ENCODE measurements around the gene ZFPL1.

Gene ZFPL1

DNA sequence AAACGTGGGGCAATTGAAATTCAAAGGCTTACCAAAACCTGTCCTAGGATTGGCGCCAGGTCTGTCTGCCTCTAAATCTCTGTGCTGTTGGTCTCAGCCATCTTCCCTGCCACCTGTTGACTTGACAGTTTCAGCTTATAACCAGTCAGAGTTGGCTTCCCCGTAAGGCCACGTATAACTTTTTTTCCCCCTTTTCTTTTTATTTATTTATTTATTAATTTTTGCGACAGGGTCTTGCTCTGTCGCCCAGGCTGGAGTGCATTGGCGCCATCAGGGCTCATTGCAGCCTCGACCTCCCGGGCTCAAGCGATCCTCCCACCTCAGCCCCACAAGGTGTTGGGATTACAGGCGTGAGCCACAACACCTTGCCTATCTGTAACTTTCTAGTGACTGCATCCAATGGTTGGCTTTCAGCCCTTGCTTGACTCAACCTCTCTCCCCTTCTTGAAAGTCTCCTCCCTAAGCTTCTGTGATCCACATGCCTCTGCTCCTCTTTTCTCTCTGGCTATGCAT is 51.7 kb downstream of the ZFPL1 start:
- TF ChIP-seq, protein P1, sequence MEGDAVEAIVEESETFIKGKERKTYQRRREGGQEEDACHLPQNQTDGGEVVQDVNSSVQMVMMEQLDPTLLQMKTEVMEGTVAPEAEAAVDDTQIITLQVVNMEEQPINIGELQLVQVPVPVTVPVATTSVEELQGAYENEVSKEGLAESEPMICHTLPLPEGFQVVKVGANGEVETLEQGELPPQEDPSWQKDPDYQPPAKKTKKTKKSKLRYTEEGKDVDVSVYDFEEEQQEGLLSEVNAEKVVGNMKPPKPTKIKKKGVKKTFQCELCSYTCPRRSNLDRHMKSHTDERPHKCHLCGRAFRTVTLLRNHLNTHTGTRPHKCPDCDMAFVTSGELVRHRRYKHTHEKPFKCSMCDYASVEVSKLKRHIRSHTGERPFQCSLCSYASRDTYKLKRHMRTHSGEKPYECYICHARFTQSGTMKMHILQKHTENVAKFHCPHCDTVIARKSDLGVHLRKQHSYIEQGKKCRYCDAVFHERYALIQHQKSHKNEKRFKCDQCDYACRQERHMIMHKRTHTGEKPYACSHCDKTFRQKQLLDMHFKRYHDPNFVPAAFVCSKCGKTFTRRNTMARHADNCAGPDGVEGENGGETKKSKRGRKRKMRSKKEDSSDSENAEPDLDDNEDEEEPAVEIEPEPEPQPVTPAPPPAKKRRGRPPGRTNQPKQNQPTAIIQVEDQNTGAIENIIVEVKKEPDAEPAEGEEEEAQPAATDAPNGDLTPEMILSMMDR (conservative IDR thresholded peaks at IDR 0.05; ENCODE audit: low read length) = no peak
- no peak for DNase-seq (ENCODE audit: low read depth)
- H3K4me3 ChIP-seq (ENCODE audit: low read length) = peak overlapping the region; percentile 94

DNA sequence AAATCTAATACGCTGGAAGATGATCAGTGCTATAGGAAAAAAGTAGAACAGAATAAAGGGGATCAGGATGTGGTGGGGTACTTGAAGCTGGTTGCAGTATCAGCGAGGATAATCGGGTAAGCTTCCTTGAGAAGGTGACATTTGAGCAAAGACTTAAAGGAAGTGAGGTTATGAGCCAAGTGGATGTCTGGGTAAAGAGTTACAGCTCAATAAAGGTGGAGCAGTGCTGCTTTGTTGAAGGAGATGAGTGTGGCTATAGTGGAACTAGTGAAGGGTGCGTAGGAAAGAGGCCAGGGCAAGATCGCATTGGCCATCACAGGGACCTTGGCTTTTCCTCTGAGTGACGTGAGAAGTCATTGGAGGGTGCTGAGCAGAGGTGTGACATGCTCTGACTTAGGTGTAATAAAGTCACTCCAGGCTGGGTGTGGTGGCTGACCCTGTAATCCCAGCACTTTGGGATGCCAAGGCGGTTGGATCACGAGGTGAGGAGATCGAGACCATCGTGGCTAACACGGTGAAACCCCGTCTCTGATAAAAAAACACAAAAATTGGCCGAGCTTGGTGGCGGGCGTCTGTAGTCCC is 52.6 kb downstream of the ZFPL1 start:
- no peak for DNase-seq (ENCODE audit: low read depth)
- TF ChIP-seq, protein P1 (conservative IDR thresholded peaks at IDR 0.05; ENCODE audit: low read length) = no peak
- no peak overlapping the region for H3K4me3 ChIP-seq (ENCODE audit: low read length)

Measured in AG10803 (cell line).